OCI-LY1 (cell line): Measurements from ENCODE around the gene FANCI.

Experiments
- H2AFZ ChIP-seq: fragments of 200-600 bp; sonication (generic), shearing (Covaris generic); 2 replicates; pipeline ENCODE4 v1.6.0; 2014; ENCODE audit warnings: antibody characterized with exemption, mild to moderate bottlenecking, low read length
- H3F3A ChIP-seq: fragments of 200-600 bp; sonication (generic), shearing (Covaris generic); 2 replicates; pipeline ENCODE4 v1.6.0; 2014; ENCODE audit warnings: mild to moderate bottlenecking, antibody characterized with exemption, low read length, moderate library complexity; ENCODE audit not compliant: insufficient read depth
- H3K27ac ChIP-seq: fragments of 200-600 bp; sonication (generic); 2 replicates; pipeline ENCODE4 v1.5.1; 2014; ENCODE audit warnings: low read length, mixed run types, mild to moderate bottlenecking, low read depth; ENCODE audit not compliant: poor library complexity, severe bottlenecking
- H3K27me3 ChIP-seq: fragments of 200-600 bp; sonication (generic); 2 replicates; pipeline ENCODE4 v1.6.0; 2014; ENCODE audit warnings: antibody characterized with exemption, mild to moderate bottlenecking, low read length, moderate library complexity; ENCODE audit not compliant: insufficient read depth
- H3K36me3 ChIP-seq: fragments of 200-600 bp; sonication (generic); 2 replicates; pipeline ENCODE4 v1.6.1; 2014; ENCODE audit warnings: mild to moderate bottlenecking, antibody characterized with exemption, low read length, moderate library complexity, mixed read lengths; ENCODE audit not compliant: insufficient read depth
- H3K4me1 ChIP-seq: fragments of 200-600 bp; sonication (generic); 2 replicates; pipeline ENCODE4 v1.5.1; 2014; ENCODE audit warnings: mild to moderate bottlenecking, low read length, moderate library complexity; ENCODE audit not compliant: insufficient read depth, severe bottlenecking
- H3K4me2 ChIP-seq: fragments of 200-600 bp; sonication (generic), shearing (Covaris generic); 2 replicates; pipeline ENCODE4 v1.6.1; 2014; ENCODE audit warnings: low read length
- H3K4me3 ChIP-seq: fragments of 200-600 bp; sonication (generic); 2 replicates; pipeline ENCODE4 v1.5.1; 2014; ENCODE audit warnings: low read length, low read depth, mild to moderate bottlenecking, mixed read lengths; ENCODE audit not compliant: poor library complexity, severe bottlenecking
- H3K79me2 ChIP-seq: fragments of 200-600 bp; shearing (Covaris generic); 2 replicates; pipeline ENCODE4 v1.6.1; 2016; ENCODE audit warnings: mixed run types, low read length, mixed read lengths; ENCODE audit not compliant: insufficient read depth
- H3K9ac ChIP-seq: fragments of 200-600 bp; sonication (generic), shearing (Covaris generic); 2 replicates; pipeline ENCODE4 v1.6.1; 2014; ENCODE audit warnings: mild to moderate bottlenecking, low read length, mixed read lengths
- H3K9me2 ChIP-seq: fragments of 200-600 bp; sonication (generic), shearing (Covaris generic); 2 replicates; pipeline ENCODE4 v1.6.1; 2014; ENCODE audit warnings: low read depth, mild to moderate bottlenecking, low read length, mixed read lengths
- H3K9me3 ChIP-seq: fragments of 200-600 bp; shearing (Covaris generic); 2 replicates; pipeline ENCODE4 v1.6.1; 2014; ENCODE audit warnings: low read length, mixed read lengths
- H4K20me1 ChIP-seq: fragments of 200-600 bp; sonication (generic), shearing (Covaris generic); 2 replicates; pipeline ENCODE4 v1.6.0; 2016; ENCODE audit warnings: mild to moderate bottlenecking, low read length; ENCODE audit not compliant: insufficient read depth
- CTCF ChIP-seq: fragments of 200-600 bp; sonication (generic), shearing (Covaris generic); IDR thresholded peaks from 2 replicates; pipeline ENCODE4 v1.5.1; 2017; ENCODE audit warnings: mild to moderate bottlenecking, antibody characterized with exemption, low read length, moderate library complexity, mixed read lengths
- EZH2 ChIP-seq: fragments of 200-600 bp; sonication (generic), shearing (Covaris generic); IDR thresholded peaks from 2 replicates; pipeline ENCODE4 v1.8.0; 2017; ENCODE audit warnings: borderline replicate concordance, mixed run types, mild to moderate bottlenecking, antibody characterized with exemption, low read length, moderate library complexity, mixed read lengths

Gene FANCI

DNA sequence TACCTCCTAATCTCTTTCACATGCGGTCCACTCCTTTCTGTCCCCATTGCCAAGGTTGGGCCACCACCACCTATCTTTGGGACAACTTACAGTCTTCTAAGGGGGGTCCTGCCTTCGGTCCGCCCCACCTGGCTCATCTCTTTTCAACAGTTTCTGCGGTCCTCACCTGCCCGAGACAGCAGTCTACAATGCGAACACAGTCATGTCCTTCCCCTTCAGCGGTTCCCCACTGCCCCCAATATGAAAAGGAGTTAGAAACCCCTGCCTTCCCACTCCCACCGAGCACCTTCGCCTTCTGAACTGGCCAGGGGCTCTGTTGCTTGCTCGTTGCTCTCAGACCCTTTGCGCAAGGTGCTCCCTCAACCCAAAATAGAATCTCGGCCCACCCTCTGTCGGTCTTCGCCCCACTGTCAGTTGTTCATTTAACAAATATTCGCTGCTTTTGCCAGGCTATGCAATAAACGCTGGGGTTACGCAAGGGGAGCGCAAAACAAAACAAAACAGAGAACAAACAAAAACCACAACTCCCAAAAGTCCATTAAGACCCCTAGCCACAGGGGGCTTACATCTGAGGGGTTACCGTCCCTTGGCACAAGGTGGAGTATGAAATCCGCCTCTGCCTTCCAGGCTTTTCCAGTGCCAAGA is 611 bp upstream of the FANCI start:
- Histone ChIP-seq H3K36me3 (peaks cover 25% of the 10 kb centered on the region), H3K4me1 (peaks cover 20% of the 10 kb centered on the region), H3K4me3 (peak overlapping the region; percentile 86), H3K27me3 (peaks cover 14% of the 10 kb centered on the region), H4K20me1 (no peaks in the 10 kb centered on the region), H2AFZ (peak overlapping the region; percentile 98), H3K4me2 (peak overlapping the region; percentile 97), H3K9ac (peak overlapping the region; percentile 90), H3F3A (no peaks in the 10 kb centered on the region), H3K9me2 (no peaks in the 10 kb centered on the region), H3K79me2 (peaks cover 24% of the 10 kb centered on the region), H3K27ac (no peak overlapping the region), H3K9me3 (no peaks in the 10 kb centered on the region)
- no peak for TF ChIP-seq CTCF
- TF ChIP-seq EZH2 = no peak

- Histone ChIP-seq H2AFZ (no peak overlapping the region; the same call in 1 of the 2 replicates), H3F3A (no peaks in the 10 kb centered on the region), H3K9me3 (0 out of 2 replicates have a peak, but pooled peaks cover 3% of the 10 kb centered on the region), H3K9ac (peak overlapping the region; percentile 90), H3K9me2 (no peaks in the 10 kb centered on the region), H3K79me2 (peaks cover 24% of the 10 kb centered on the region), H3K4me1 (peaks cover 20% of the 10 kb centered on the region), H3K36me3 (peaks cover 39% of the 10 kb centered on the region), H3K27ac (peak overlapping the region; percentile 79), H3K4me3 (peak overlapping the region; percentile 86), H3K4me2 (peak overlapping the region; percentile 97), H4K20me1 (no peaks in the 10 kb centered on the region), H3K27me3 (peaks cover 10% of the 10 kb centered on the region)
- no peak for TF ChIP-seq CTCF
- TF ChIP-seq EZH2 = no peak
Measured at GRCh38 chr15:89244574-89244903, 760 bp downstream of the FANCI start.

GRCh38 chr15:89247446-89247845 is 3.7 kb downstream of the FANCI start:
- Histone ChIP-seq H3K4me1 (peaks cover 20% of the 10 kb centered on the region), H3K4me3 (no peak overlapping the region), H3K9me3 (0 out of 2 replicates have a peak, but pooled peaks cover 3% of the 10 kb centered on the region), H3K36me3 (peaks cover 66% of the 10 kb centered on the region), H3K4me2 (no peak overlapping the region), H3K9me2 (no peaks in the 10 kb centered on the region), H3K27me3 (peaks cover 6% of the 10 kb centered on the region), H3F3A (no peaks in the 10 kb centered on the region), H3K79me2 (peaks cover 24% of the 10 kb centered on the region), H2AFZ (no peak overlapping the region), H3K9ac (no peak overlapping the region), H3K27ac (no peak overlapping the region), H4K20me1 (no peaks in the 10 kb centered on the region)
- TF ChIP-seq CTCF = no peak
- no peak for TF ChIP-seq EZH2
